ENCODE results near the gene KRT17.

GRCh38 chr17:41617136-41617535 lies 7.2 kb downstream of the KRT17 start:
- no peak for TF ChIP-seq CTCF (IDR thresholded peaks at IDR 0.05; ENCODE audit: low read depth, low read length)
- no peak for TF ChIP-seq EZH2phosphoT487 (IDR thresholded peaks at IDR 0.05; ENCODE audit: low read depth)

All from OCI-LY3 (cell line).